ENCODE results near the gene SNX9. TPM values are rescaled to one million over a fixed set of nuclear protein-coding genes. Genes with fewer than 3 reads are reported as not detected.
"Not testable (repeated sequence)": the region's sequence is repeated elsewhere in the genome, so short reads cannot be mapped to it uniquely, and the experiment has no call there.

SNX9 gene
- total and polyA plus RNA-seq, 2 of the 8 experiments (the other 6 are each of a cell fraction or from before 2014, with no cell fraction given): 11.8 to 23.2 TPM

DNA sequence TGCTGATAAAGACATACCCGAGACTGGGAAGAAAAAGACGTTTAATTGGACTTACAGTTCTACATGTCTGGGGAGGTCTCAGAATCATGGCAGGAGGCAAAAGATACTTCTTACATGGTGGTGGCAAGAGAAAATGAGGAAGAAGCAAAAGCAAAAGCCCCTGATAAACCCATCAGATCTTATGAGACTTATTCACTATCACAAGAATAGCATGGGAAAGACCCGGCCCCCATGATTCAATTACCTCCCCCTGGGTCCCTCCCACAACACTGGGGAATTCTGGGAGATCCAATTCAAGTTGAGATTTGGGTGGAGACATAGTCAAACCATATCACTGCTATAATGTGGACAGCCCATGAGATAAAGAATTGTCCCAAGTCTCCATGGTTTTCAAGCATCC, 23.5 kb upstream of the SNX9 start:
- H3K56ac ChIP-seq (replicated peaks; ENCODE audit: insufficient read length, low read depth, low read length); H3K79me2 ChIP-seq (ENCODE audit: control insufficient read depth in 1 of 2, insufficient read depth in 2 of 2, low read length in 2 of 2); H3K4ac ChIP-seq (replicated peaks; ENCODE audit: insufficient read length, low read depth, low read length); H4K91ac ChIP-seq (replicated peaks; ENCODE audit: insufficient read length, low read length); H4K5ac ChIP-seq (ENCODE audit: insufficient read length, low read depth, low read length); H3K9ac ChIP-seq (replicated peaks in 1 of 4; ENCODE audit: extremely low read depth in 1 of 4, low read depth in 3 of 4, low read length in 3 of 4); H3K14ac ChIP-seq (ENCODE audit: insufficient read length); DNase-seq (ENCODE audit: low read depth in 1 of 2, low spot score in 2 of 2); H3K27ac ChIP-seq (ENCODE audit: low read depth, low read length); H3K4me1 ChIP-seq (replicated peaks in 1 of 4; ENCODE audit: control insufficient read depth in 3 of 4, insufficient read depth in 4 of 4, low read length in 3 of 4); H3K4me2 ChIP-seq (ENCODE audit: insufficient read depth in 1 of 2, low read depth in 2 of 2, low read length in 2 of 2); H2BK5ac ChIP-seq (ENCODE audit: low read depth, low read length); H3K23ac ChIP-seq (ENCODE audit: insufficient read length); H2AFZ ChIP-seq (ENCODE audit: low read length); H3K27me3 ChIP-seq (replicated peaks in 1 of 4; ENCODE audit: control insufficient read depth in 3 of 4, extremely low read depth in 1 of 4, insufficient read depth in 3 of 4, low read length in 3 of 4); H2BK20ac ChIP-seq (ENCODE audit: low read length); H3K79me1 ChIP-seq (ENCODE audit: low read depth, low read length); H2BK12ac ChIP-seq (ENCODE audit: low read depth, low read length); H4K20me1 ChIP-seq (replicated peaks in 1 of 2; ENCODE audit: control insufficient read depth in 1 of 2, insufficient read depth in 2 of 2, low read length in 2 of 2); H3K23me2 ChIP-seq (ENCODE audit: low read depth, low read length); H3K36me3 ChIP-seq (ENCODE audit: control insufficient read depth in 2 of 4, insufficient read depth in 4 of 4, low read length in 3 of 4); H2BK120ac ChIP-seq (replicated peaks; ENCODE audit: low read depth, low read length); H3K9me3 ChIP-seq (ENCODE audit: insufficient read depth in 2 of 2, low read depth in 1 of 2, low read length in 1 of 2); H3K4me3 ChIP-seq (ENCODE audit: extremely low read depth in 1 of 4, insufficient read depth in 2 of 4, low read depth in 3 of 4, low read length in 4 of 4); CTCF ChIA-PET (ENCODE audit: partially characterized antibody); H3K18ac ChIP-seq (ENCODE audit: extremely low read depth, low read length); POLR2A ChIA-PET (ENCODE audit: partially characterized antibody); H2BK15ac ChIP-seq (ENCODE audit: low read length); H2AK5ac ChIP-seq (ENCODE audit: low read depth, low read length); H4K8ac ChIP-seq (ENCODE audit: extremely low read depth, insufficient read depth, low read length); FAIRE-seq: not testable (repeated sequence)
- WGBS, 2 experiments (ENCODE audit: extremely low coverage in 1 of 2, insufficient coverage in 1 of 2, insufficient read length in 1 of 2, insufficient replicate concordance in 2 of 2, low coverage in 1 of 2, low lambda C conversion rate in 2 of 2, missing lambda C conversion rate in 1 of 2): 85% methylated on average over 3 of the region's 3 CpGs; no CpG with 5 or more reads in 1 of the 2 experiments

All from H1 (cell line).